ENCODE data around the gene LDLRAD4. TPM values are rescaled to one million over a fixed set of nuclear protein-coding genes. Genes with fewer than 3 reads are reported as not detected.

Gene LDLRAD4
- total and polyA plus RNA-seq, 11 donors: 10.4 to 44.0 (median 29.6) TPM

DNA sequence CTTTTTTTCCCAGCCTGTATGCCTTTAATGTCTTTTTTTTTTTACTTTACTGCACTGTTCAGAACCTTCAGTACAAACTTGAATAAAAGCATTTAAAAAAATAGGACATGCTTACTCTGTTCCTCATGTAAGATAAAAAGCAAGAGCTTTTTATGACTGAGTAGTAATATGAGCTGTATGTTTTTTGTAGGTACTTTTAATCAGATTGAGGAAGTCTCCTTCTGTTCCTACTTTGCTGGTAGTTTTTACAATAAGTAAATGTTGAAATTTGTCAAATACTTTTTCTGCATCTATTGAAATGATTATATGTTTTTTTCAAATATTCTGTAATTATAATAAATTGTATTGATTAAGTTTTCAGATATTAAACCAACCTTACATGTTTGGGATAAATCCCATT lies 318.0 kb downstream of the LDLRAD4 start:
- intact Hi-C loops (cut with DNase I): no loop called here
- no peak overlapping the region for H3K27ac ChIP-seq
- H3K27me3 ChIP-seq: no peaks in the 10 kb centered on the region
- peaks cover 0 to 39% (median 23%) of the 10 kb centered on the region in 12 donors for H3K4me1 ChIP-seq
- no peaks in the 10 kb centered on the region for H3K36me3 ChIP-seq
- H3K4me3 ChIP-seq: no peak overlapping the region
- ATAC-seq: no peak
- TF ChIP-seq POLR2A (IDR thresholded peaks at IDR 0.05): no peak
- TF ChIP-seq, protein P1, sequence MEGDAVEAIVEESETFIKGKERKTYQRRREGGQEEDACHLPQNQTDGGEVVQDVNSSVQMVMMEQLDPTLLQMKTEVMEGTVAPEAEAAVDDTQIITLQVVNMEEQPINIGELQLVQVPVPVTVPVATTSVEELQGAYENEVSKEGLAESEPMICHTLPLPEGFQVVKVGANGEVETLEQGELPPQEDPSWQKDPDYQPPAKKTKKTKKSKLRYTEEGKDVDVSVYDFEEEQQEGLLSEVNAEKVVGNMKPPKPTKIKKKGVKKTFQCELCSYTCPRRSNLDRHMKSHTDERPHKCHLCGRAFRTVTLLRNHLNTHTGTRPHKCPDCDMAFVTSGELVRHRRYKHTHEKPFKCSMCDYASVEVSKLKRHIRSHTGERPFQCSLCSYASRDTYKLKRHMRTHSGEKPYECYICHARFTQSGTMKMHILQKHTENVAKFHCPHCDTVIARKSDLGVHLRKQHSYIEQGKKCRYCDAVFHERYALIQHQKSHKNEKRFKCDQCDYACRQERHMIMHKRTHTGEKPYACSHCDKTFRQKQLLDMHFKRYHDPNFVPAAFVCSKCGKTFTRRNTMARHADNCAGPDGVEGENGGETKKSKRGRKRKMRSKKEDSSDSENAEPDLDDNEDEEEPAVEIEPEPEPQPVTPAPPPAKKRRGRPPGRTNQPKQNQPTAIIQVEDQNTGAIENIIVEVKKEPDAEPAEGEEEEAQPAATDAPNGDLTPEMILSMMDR (IDR thresholded peaks at IDR 0.05): no peak
- no peak for DNase-seq
- no peaks in the 10 kb centered on the region for H3K9me3 ChIP-seq

DNA sequence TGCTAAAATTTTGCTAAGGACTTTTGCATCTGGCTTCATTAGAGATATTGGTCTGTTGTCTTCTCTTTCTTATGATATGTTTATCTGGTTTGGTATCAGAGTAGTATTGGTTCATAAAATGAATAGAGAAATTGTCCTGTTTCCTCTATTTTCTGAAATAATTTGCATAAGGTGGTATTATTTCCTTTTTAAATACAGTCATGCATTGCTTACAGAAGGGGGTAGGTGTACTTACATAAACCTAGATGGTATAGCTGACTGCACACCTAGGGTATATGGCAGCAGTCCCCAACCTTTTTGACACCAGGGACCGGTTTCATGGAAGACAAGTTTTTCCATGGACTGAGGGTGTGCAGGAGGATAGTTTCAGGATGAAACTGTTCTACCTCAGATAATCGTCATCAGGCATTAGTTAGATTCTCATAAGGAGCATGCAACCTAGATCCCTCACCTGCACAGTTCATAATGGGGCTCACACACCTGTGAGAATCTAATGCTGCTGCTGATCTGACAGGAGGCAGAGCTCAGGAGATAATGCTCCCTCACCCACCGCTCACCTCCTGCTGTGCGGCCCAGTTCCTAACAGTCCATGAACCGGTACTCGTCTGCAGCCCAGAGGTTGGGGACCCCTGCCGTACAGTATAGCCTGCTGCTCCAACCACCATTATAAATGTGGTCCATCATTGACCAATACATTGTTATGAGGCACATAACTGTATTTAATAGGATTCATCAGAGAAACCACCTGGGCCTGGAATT lies 318.6 kb downstream of the LDLRAD4 start:
- intact Hi-C loops (cut with DNase I): no loop called here
- Histone ChIP-seq H3K36me3 (no peaks in the 10 kb centered on the region), H3K27ac (no peak overlapping the region), H3K27me3 (no peaks in the 10 kb centered on the region), H3K9me3 (no peaks in the 10 kb centered on the region), H3K4me1 (peaks cover 0 to 44% (median 26%) of the 10 kb centered on the region in 12 donors), H3K4me3 (no peak overlapping the region)
- WGBS, 4 donors: 87 to 97% (median 93%) methylated on average over 7 of the region's 7 CpGs
- DNase-seq (no peak), ATAC-seq (no peak)
- TF ChIP-seq, protein P1 (IDR thresholded peaks at IDR 0.05): no peak
- TF ChIP-seq POLR2A (IDR thresholded peaks at IDR 0.05): no peak

DNA sequence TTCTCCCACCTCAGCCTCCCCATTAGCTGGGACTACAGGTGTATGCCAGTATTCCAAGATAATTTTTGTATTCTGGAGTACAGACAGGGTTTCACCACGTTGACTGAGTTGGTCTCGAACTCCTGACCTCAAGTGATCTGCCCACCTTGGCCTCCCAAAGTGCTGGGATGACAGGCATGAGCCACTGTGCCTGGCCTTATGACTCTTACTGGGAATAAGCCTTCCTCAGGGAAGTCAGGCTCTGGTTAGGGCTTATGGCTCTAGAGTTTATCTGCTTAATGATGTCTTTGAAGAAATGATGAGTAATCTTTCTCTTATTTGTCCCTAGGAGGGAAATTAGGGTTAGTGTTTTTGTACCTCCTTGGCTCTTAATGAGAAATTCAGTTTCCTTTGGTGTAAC lies 320.1 kb downstream of the LDLRAD4 start:
- no peak overlapping the region for H3K4me3 ChIP-seq
- DNase-seq: no peak
- H3K27ac ChIP-seq: peak overlapping the region in 8 of 12 donors; percentile 23 to 58 (median 39)
- H3K36me3 ChIP-seq: no peaks in the 10 kb centered on the region
- peaks cover 0 to 58% (median 28%) of the 10 kb centered on the region in 12 donors for H3K4me1 ChIP-seq
- TF ChIP-seq, protein P1 (IDR thresholded peaks at IDR 0.05): no peak
- no peak for TF ChIP-seq POLR2A (IDR thresholded peaks at IDR 0.05)
- ATAC-seq: peak in 1 of 4 donors; percentile 39
- intact Hi-C loops (cut with DNase I): no loop called here
- no peaks in the 10 kb centered on the region for H3K27me3 ChIP-seq
- H3K9me3 ChIP-seq: no peaks in the 10 kb centered on the region
- WGBS, 4 donors: 58 to 87% (median 79%) methylated on average over 2 of the region's 2 CpGs

DNA sequence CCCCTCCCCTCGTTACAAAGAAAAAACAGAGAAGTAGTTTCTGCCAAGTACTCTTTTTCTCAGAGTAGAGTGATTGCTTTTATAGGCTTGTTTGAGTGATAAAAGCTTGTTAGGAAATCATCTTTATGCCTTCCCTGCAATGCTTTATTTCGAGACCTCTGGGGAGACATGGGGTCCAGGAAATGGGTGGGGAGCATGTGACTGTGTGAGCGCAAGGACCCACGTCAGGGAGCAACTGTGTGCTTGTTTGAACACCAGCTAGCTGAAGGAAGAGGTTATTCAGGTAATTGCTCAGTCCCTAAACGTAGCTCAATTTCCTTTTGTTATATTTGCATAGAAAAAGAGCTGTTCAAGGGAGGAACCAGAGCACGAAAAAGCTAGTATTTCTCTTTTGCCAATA lies 320.5 kb downstream of the LDLRAD4 start:
- Histone ChIP-seq H3K27me3 (no peaks in the 10 kb centered on the region), H3K4me1 (peaks cover 0 to 60% (median 28%) of the 10 kb centered on the region in 12 donors), H3K27ac (peak overlapping the region in 8 of 12 donors; percentile 23 to 58 (median 39)), H3K9me3 (no peaks in the 10 kb centered on the region), H3K36me3 (no peaks in the 10 kb centered on the region), H3K4me3 (no peak overlapping the region)
- intact Hi-C loops (cut with DNase I): no loop called here
- peak; percentile 35 to 80 (median 45) for ATAC-seq
- no peak for TF ChIP-seq POLR2A (IDR thresholded peaks at IDR 0.05)
- TF ChIP-seq, protein P1 (IDR thresholded peaks at IDR 0.05): no peak
- DNase-seq: no peak
- WGBS, 4 donors: 30 to 48% (median 38%) methylated on average over 6 of the region's 6 CpGs
